GM19023 (cell line): Measurements from ENCODE around the gene DNAJA3.

Experiments
- ATAC-seq: cut with Tn5 transposase; IDR thresholded peaks from one replicate; pipeline ENCODE4 v1.9.1; 2021; ENCODE audit warnings: mild to moderate bottlenecking, moderate library complexity; ENCODE audit not compliant: unreplicated experiment

Gene DNAJA3

DNA sequence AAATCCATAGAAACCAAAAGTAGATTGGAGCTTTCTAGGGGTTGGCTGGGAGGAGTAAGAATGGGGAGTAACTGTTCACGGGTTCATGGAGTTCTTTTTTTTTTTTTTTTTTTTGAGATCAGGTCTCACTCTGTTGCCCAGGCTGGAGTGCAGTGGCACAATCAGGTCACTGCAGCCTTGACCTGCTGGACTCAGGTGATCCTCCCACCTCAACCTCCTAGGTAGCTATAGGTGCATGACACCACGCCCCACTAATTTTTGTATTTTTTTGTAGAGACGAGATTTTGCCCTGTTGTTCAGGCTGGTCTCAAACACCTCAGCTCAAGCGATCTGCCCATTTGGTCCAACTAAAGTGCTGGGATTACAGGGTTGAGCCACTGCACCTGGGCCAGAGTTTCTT lies 47.2 kb downstream of the DNAJA3 start:
- no peak for ATAC-seq

DNA sequence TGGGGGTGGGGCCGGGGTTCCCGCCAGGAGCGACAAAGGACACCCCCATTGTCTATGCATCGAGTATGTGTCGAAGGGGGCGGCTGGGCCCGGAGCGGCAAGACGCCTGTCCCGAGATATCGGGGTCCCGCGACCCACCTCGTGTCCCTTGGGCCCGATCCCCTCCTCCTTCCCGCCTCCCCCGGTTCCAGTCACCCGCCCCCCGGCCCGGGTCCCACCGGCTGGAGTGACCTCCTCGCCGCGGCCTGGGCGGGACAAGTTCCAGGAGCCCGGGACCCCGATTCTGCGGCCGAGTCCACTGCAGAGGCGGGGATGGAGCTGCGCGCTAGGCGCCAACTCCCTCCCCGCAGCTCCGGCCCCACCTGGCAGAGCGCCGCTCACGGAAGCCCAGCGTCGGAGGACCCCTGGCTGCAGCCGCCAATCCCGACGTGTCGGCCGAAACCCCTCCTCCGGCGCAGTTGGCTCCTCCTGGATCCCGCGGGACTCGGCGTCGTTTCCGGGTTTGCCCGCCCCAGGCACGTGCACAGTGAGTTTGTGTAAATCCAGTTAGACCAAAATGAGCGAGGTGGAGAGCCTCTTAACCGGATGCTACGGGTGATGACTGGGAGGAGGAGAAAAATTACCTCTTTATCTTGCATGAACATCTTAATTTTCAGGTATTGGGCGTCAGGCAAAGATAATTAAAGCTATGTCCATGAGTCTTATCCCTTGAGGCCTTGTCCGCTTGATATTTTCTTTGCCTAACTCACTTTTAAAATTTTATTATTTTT lies 48.7 kb downstream of the DNAJA3 start, which contains the start of gene NMRAL1:
Gene NMRAL1 (minus strand): TSS at position 434 of the 770 bp plus-strand sequence. CDS start 493 bp downstream, outside the sequence.
- peak; percentile 39 for ATAC-seq

DNA sequence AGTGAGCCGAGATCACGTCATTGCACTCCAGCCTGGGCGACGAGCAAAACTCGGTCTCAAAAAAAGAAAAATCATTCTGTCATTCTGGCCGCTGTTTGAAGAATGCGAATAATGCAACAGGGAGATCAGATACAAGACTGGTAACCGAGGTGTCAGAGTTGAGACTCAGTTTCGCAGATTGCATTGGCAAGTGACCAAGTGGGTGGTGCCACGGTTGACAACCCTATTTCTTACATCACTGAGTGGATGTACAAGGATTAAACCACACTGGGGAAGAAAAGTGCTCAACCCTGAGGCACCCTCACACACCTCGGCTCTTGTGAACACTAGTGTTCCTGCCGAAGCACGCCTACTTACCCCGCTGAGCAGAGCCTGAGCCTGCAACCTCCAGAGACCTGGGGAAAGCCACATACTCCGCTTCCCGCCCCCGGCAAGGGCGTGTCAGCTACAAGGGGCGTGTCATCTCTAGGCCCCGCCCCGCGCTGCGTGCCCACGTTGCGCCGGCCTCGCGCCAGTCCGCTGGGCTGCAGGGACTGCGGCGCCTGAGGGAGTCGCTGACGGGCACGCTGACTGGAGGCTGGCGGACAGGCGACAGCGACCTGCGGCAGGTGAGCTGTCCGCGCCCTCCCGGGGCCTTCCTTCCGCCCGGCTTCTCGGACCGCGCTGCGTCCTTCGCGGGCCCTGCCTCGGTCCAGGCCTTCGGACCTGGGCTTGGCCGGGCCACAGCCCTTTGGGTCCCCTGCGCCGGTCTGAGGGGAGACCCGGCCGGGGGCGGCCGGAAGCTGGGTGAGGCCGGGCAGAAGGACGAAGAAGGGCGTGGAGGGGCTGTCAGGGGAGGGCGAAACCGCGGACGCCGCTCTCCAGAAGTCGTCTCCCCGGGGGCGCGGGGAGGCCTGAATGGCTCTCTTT lies 50.5 kb downstream of the DNAJA3 start, which contains the start of gene HMOX2:
Gene HMOX2 (plus strand): TSS at position 519 of the 909 bp plus-strand sequence. CDS start 29,127 bp downstream, outside the sequence.
- ATAC-seq: peak; percentile 88

DNA sequence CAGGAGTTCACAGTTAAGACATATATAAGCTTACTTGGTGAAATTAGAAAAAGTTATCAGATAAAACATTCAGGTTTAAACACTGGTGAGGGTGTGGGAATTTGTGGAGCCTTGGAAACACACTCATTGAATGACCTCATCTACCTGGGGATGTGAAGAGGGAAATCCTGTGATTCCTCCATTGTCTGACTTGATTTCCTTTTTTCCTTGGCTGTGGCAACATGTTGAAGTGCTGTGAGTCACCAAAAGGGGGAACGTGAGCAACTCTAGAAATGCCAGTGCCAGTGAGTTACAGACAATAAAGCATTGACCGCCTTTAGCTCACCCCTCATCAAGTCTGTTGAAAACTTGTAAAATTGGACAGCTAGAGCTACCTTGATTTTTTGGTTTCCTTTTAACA lies 52.3 kb downstream of the DNAJA3 start:
- ATAC-seq: no peak

DNA sequence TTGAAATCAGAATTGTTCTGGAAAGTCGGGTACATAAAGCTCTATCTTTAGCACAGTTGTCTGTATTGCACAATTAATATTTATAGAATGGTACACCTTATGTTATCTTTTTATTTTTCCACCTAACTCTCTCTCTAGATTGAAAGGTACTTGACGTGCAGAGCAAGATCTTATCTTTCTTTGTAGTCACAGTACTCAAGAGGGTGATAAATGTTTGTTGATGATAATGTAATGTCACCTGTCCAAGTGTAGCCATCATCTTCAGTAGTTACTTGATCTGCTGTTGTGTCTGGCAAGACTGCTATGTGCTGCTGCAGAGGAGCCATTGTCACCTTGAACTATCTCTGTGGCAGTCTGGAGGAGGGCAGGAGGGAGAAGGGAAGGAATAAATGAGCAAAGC lies 55.9 kb downstream of the DNAJA3 start:
- ATAC-seq: no peak

DNA sequence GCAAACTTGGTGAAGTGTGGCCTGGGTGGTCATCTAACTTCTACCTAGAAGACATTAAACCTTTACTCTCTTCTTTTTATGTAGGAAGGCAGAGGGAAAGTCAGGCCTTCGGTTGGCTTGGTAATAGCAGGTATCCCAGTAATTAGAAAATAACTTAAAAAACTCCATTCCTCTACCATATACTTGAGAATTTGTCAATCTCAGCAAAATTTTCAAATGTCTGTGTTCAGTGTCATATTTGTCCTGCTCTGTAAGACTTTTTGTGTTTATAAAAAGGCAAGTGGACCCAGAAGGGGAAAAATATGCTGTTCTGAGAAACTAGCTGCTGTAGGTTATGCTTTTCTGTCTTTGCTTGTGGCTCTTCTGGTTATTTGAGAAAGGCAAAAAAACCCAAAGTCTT lies 56.3 kb downstream of the DNAJA3 start:
- ATAC-seq: no peak

DNA sequence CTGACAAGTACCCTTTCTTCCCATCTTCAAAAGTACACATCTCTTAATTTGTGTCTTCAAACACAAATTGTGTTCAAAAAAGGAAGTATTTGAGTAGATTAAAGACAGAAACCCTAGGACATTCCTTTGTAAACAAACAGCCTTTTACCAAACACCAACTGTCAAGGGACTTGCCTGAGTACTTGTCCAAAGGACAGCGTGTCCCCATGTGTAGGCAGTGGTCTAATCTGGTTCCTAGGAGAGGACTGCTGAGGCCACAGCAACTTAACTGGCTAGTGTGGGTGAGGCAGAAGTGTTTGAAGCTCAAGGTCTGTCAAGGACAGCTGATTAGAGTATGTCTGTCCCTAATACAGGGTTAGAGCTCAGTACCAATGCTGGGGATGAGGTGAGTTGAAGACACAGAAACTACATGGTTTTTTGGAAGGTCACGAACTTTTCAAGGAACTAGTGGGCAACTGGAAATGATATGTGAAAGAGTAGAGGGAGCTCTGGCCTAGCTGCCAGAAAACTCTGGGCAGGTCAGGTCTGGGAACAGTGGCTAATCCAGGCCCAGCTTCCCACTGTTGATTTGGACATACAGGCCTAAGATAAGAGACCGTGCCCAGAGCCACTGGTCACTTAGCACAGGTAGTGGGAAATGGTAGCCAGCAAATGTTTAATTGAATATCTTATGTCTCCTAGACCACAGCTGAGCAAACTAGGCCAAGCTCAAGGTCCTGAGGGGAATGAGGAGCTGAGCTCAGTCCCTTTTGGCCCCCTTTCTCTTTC lies 60.6 kb downstream of the DNAJA3 start:
- ATAC-seq: no peak

DNA sequence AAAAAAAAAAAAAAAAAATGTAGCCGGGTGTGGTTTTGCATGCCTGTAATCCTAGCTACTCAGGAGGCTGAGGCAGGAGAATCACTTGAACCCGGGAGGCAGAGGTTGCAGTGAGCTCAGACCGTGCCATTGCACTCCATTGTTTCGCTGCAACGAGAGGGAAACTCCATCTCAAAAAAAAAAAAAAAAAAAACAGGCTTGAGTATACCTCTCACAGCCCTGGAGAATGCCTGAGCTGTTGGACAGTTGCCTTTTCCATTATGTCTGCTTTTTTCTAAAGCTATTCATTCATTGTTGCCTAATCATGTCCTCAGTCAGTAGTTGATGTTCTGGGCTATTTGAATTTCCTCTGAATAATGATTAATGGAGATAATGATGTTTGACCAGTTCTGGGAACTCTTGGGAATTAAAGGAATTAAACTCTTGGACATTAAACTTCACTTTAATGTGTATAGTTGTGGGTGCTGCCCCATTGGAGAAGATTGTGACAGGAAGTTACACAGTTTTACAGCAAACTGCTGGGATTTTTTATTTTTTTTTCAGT lies 62.4 kb downstream of the DNAJA3 start:
- no peak for ATAC-seq

DNA sequence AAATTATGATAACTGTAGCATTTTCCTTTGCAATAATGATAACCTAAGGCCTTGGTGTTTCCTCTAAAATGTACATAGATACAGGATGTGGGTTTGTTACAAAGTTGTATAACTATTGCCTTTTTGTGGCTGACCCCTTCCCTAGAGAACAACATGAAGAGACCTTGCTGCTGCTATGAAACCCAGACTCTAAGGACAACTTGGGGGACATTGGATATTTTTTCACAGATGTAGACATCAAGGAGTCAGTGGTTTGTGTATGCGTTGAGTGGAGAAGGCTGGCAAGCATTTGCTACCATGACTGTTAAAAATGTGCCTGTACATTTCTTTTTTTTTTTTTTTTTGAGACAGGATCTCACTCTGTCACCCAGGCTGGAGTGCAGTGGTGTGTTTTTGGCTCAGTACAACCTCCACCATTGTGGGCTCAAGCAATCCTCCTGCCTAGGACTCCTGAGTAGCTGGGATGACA lies 62.9 kb downstream of the DNAJA3 start:
- ATAC-seq: no peak

DNA sequence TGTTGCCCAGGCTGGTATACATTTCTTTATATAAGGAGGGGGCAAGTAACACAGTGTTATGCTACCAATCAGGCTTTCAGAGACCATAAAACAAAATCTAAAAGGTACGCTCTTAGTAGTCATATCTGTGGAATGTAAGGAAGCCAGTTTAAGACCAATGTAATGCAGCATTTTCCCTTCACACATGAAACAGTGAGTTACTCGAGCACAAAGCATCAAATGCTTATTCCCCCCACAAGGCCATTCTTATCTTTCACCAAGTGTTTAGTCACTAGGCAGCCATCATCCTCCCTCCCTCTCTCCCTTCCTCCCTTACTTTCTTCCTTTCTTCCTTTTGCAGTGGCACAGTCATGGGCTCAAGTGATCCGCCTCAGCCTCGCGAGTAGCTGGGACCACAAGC lies 63.4 kb downstream of the DNAJA3 start:
- ATAC-seq: no peak

DNA sequence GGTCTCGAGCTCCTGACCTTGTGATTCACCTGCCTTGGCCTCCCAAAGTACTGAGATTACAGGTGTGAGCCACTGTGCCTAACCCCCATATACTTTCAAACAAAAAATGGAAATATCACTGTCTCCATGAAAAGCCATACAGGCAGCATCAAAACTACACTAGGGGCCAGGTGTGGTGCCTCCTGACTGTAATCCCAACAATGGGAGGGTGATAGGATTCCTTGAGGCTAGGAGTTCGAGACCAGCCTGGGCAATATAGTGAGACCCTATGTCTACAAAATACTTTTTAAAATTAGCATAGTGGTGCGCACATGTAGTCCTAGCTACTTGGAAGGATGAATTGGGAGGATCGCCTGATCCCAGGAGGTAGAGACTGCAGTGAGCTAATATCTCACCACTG lies 66.2 kb downstream of the DNAJA3 start:
- ATAC-seq: no peak

DNA sequence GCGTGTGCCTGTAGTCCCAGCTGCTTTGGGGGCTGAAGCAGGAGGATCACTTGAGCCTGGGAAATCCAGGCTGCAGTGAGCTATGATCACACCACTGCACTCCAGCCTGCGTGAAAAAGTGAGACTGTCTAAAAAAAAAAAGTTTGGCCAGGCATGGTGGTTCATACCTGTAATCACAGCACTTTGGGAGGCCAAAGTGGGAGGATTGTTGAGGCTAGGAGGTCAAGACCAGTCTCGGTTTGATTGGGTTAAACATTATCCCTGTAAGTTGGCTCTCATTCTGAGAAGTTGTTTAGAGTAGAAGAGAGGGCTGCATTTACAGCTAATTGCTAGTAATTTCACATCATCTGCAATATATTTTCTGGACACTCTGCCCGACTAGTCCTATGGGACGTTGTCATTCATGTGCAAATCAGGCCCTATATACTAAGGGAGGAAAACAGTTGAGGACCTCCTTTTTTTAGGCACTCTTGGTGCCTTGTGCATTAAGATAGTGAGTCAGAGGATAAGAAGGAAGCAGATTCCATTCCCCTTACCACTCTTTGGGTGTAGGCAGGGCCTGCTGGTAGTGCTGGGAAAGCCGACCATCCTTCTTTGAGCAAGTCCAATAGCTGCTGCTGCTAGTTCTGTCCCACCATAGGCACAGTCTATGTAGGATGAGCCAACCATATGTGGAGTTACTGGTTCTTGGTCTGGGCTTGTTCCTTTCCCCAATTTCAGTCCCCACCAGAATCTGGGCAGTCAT lies 69.2 kb downstream of the DNAJA3 start:
- ATAC-seq: no peak

DNA sequence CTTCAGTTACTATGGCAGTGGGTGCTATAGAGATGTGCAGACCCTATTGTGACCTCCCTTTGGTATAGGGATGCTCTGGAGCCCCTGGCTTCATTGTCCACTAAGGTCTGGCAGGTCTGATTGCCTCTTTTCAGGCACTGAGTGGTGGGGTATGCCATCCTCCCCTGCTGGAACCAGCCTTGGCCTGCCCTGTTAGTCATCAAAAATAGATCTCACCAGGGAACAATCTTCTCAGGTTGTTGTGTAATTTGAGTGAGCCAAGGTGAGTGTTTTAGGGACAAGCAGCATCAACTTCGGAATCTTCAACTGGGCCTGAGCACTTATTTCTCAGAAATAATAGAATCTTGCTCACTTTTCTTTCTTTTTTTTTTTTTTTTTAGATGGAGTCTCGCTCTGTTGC lies 70.1 kb downstream of the DNAJA3 start:
- no peak for ATAC-seq

DNA sequence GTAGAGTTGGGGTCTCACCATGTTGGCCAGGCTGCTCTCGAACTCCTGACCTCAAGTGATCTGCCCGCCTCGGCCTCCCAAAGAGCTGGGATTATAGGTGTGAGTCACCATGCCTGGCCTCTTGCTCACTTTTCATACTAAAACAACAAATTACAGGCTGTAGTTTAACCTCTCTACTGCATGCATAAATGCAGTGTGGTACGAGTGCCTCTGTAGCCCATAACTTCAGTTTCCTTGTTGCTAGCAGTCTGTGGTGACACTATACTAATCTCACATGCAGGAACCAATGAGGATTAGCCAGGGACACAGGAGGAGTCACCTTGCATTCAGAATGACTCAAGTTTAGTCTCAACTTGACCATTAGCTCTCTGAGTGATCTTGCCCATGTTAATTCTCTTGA lies 70.6 kb downstream of the DNAJA3 start:
- no peak for ATAC-seq

DNA sequence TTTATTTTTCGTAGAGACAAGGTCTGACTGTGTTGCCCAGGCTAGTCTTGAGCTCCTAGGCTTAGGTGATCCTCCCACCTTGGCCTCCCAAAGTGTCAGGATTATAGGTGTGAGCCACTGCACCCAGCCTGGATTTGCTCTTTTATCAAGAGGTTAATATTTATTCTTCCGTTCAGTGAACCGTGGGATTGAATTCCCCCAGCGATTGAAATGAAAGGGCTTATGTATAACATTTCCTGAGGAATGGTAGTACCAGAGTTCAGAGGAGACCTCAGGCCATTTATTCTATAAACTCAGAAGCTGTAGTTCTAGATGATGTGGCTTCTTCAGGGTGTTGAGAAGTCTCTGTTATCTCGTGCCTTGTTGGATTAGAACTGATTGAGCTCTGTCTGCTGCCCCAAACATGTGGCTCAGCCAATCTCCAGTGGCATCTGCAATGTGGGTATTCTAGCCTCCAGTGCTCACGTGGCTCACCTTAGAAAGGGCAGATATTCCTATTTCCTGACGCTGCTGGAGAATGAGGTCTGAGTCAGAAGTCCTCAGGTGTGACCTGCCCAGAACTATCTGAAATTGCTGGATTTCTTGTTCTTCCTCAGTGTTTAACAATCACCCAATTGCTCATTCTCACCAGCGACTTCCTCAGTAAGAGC lies 73.0 kb downstream of the DNAJA3 start:
- no peak for ATAC-seq

DNA sequence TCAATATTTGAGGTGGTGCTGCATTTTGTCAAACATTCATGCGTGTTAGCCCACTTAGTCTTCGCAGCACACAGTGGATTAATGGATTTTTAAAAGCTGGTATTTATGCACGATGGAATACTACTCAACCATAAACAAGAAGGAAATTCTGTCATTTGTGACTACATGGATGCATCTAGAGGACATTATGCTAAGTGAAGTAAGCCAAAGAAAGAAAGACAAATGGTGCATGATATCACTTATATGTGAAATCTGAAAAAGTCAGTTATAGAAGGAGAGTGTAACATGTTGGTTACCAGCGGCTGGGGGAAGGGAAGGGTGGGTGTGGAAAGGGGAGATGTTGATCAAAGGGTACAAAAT lies 73.5 kb downstream of the DNAJA3 start:
- no peak for ATAC-seq

DNA sequence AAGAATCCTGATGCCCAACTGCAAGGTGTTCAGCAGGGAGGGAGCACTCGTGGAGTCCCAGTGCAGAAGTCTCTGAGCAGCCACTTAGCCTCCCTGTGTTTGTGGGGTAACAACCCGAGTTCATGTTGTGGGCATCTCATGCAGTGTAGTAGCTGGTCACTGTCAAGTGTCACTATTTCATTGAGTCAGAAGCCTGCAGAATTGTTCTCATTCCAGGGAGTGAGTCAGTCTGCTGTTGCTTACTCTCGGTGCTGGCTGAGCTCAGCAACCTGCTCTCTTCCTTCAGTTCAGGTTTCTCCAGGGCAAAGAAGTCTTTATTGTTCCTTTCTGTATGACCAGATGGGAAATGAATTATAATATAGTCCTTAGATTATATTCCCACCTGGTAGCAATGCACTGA lies 74.6 kb downstream of the DNAJA3 start:
- no peak for ATAC-seq

DNA sequence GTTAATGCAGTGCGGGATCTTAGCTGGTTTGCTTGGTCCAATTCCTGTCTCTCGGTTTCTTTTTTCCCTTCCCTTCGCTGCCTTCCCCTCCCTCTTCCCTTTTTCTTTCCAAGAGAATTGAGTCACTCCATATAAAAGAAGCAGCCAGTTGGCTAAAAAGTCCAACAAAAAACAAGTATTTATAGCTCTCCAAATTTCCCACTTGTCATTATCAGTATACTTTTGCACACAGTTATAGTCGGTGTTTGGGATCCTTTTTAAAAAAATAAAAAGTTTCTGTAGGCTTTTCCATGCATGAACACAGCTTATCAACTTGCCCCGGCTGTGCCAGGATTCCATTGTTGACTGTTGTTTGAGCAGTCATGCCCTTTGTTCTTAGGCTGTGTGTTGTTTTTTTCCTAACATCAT lies 75.4 kb downstream of the DNAJA3 start:
- no peak for ATAC-seq

DNA sequence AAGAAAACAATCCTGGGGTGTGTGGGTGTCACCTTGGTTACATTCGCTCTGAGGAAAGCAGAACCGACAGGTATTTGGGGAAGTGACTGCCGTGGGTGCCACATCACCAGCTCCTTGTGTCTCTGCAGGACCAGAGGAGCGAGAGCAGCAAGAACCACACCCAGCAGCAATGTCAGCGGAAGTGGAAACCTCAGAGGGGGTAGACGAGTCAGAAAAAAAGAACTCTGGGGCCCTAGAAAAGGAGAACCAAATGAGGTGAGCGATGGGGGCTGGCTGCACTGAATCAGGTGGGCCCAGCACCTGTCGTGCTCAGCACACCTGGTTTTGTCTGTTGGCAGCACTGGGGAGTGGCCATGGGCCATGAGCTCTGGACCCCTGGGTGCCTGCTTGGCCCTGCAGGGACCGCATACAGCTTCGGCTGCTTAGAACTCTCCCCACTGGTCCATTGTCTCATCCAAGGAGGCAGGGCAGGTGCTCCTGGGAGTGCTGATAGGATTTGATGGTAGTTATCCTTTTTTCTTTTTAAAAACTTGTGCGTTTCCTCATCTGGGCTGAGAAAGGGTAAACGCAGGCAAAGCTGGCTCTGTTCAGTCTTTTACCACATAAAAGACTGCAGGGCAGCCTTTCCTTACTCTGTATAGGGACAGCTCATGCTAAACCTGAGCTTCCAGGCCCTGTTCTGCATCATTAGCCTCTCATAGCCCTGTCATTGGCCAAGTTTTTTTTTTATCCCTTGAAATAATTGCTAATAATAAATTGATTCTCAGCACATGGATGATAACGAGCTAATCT lies 79.9 kb downstream of the DNAJA3 start:
- peak; percentile 73 for ATAC-seq
